ENCODE measurements around the gene RTN4RL2.
A peak's percentile ranks its signal among the peaks of the same experiment; 100 is the strongest.

The RTN4RL2 gene

DNA sequence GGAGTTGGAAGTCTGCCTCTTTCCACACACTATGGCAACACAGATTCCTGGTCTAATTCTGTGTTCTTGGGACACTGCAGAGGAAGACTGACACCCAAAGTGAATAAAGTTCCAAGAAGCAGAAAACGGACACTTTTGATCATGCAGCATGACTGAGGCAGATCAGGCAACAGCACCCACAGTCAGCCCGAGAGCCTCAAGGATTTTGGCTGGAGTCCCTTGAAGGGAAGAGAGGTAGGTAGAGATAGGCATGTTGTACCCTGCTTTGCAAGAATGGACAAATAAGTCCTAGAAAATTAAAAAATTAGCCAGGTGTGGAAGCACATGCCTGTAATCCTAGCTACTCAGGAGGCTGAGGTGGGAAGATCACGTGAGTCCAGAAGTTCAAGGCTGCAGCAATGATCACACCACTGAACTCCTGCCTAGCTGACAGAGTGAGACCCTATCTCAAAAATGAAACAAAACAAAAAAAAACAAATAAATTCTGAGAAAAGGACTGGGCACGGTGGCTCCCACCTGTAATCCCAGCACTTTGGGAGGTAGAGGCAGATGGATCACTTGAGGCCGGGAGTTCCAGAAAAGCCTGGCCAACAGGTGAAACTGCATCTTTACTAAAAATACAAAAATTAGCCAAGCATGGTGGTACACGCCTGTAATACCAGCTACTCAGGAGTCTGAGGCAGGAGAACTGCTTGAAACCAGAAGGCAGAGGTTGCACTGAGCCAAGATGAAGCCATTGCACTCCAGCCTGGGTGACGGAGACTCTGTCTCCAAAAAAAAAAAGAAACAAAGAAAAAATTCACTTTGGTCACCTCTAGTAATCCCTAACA, 48.2 kb downstream of the RTN4RL2 start:
- H3K9me3 ChIP-seq (ENCODE audit: insufficient read depth, low read depth, low read length) = no peaks in the 10 kb centered on the region
- no peaks in the 10 kb centered on the region for H3K36me3 ChIP-seq (ENCODE audit: insufficient read depth, low read length)
- no peak overlapping the region for H3K4me3 ChIP-seq (ENCODE audit: low read length)
- no peak overlapping the region for H3K9ac ChIP-seq (ENCODE audit: low read depth, low read length)
- H3K4me1 ChIP-seq (ENCODE audit: insufficient read depth, low read length) = no peaks in the 10 kb centered on the region
- no peak overlapping the region for H3K27ac ChIP-seq (ENCODE audit: low read depth, low read length)
- 90% methylated on average over 7 of the region's 7 CpGs for WGBS
- H3K27me3 ChIP-seq (ENCODE audit: insufficient read depth, low read length) = peaks cover 4% of the 10 kb centered on the region; the same call in 1 of the 2 replicates

DNA sequence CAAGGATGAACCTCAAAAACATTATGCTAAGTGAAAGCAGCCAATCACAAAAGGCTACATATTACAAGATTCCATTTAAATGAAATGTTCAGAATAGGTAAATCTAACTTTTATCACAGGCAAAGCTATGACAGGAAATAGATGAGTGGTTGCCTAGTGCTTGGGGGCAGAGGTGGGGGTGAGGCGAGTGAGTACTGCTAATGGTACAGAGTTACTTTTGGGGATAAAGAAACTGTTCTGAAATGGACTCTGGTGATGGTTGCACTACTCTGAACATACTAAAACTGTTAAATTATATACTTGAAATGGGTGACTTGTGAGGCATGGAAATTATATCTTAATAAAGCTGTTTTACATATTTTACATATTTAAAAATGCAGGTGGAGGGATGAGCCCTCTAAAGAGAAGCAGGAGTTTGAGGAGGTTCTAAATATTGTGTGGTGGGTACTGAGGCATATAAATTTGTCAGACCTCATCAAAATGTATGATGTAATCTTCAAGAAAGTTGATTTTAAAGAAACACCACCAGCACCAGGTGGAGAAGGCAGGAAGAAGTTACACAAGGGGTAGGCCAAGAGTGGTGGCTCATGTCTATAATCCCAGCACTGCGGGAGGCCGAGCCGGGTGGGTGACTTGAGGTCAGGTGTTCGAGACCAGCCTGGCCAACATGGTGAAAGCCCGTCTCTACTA, 51.6 kb downstream of the RTN4RL2 start:
- Histone ChIP-seq H3K36me3 (ENCODE audit: insufficient read depth, low read length) (no peaks in the 10 kb centered on the region), H3K27me3 (ENCODE audit: insufficient read depth, low read length) (peaks cover 38% of the 10 kb centered on the region), H3K9me3 (ENCODE audit: insufficient read depth, low read depth, low read length) (no peaks in the 10 kb centered on the region), H3K9ac (ENCODE audit: low read depth, low read length) (no peak overlapping the region), H3K27ac (ENCODE audit: low read depth, low read length) (no peak overlapping the region), H3K4me1 (ENCODE audit: insufficient read depth, low read length) (peaks cover 3% of the 10 kb centered on the region; the same call in 1 of the 2 replicates), H3K4me3 (ENCODE audit: low read length) (no peak overlapping the region)
- 91% methylated on average over 6 of the region's 6 CpGs for whole genome bisulfite sequencing

DNA sequence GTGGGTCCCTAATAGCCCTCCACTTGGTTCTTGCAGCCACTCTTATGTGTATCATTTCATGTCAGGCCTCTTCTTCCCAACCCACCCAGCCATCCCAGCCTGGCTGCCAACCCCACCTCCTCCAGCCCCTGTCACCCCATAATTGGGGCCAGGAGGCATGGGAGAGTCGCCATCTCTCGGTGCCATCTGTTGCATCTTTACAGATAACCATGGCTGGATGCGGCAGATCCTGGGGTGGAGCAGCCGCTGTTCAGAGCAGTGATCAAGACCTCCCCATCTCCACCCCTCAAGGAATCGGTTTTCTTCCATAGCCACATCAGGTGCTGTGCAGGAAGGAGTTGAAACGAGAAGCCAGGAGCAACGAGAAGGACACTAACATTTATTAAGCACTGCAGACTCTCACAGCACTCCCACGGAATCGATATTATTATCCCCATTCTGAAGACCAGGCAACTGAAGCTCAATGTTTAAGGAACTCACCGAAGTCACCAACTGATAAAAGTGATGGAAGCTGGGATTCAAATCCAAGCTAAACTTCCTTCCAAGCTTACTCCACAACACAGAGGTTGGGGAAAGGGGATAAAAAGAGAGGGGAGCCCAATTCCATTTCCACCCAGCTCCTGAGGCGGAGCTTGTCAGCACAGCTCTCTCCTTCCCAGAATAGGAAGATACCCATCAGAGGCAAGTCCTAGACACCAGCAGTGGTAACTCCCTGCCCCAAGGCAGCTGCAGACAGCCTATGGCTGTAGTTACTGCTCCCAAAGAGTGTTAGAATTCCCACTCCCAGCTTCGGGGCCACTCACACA, 52.5 kb downstream of the RTN4RL2 start:
- 90% methylated on average over 11 of the region's 12 CpGs for WGBS
- Histone ChIP-seq H3K27me3 (ENCODE audit: insufficient read depth, low read length) (peaks cover 46% of the 10 kb centered on the region), H3K4me1 (ENCODE audit: insufficient read depth, low read length) (peaks cover 3% of the 10 kb centered on the region; the same call in 1 of the 2 replicates), H3K9ac (ENCODE audit: low read depth, low read length) (no peak overlapping the region), H3K9me3 (ENCODE audit: insufficient read depth, low read depth, low read length) (no peaks in the 10 kb centered on the region), H3K4me3 (ENCODE audit: low read length) (0 out of 2 replicates have a peak overlapping the region, but pooled peaks have one; percentile 70), H3K36me3 (ENCODE audit: insufficient read depth, low read length) (no peaks in the 10 kb centered on the region), H3K27ac (ENCODE audit: low read depth, low read length) (no peak overlapping the region)

DNA sequence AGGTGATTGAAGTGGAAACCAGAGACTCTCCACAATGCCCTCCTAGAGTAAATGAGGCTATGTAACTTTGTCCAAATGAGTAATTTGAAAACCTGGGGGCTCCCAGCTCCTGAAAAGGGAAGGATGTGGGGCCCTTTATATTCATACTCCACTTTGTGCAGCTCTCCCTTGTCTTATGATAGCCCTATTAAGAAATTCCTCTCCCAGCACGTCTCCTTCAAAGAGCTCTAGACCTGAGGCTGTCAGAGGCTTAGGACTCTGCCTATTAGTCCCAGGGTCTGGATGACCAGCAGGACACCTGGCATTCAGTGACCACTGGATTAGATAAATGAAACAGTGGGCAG, 53.1 kb downstream of the RTN4RL2 start:
- Histone ChIP-seq H3K4me1 (ENCODE audit: insufficient read depth, low read length) (peaks cover 3% of the 10 kb centered on the region; the same call in 1 of the 2 replicates), H3K9me3 (ENCODE audit: insufficient read depth, low read depth, low read length) (no peaks in the 10 kb centered on the region), H3K4me3 (ENCODE audit: low read length) (peak overlapping the region; percentile 70), H3K36me3 (ENCODE audit: insufficient read depth, low read length) (no peaks in the 10 kb centered on the region), H3K27ac (ENCODE audit: low read depth, low read length) (no peak overlapping the region), H3K9ac (ENCODE audit: low read depth, low read length) (no peak overlapping the region), H3K27me3 (ENCODE audit: insufficient read depth, low read length) (peaks cover 46% of the 10 kb centered on the region)
- WGBS = 38% methylated on average over 1 of the region's 1 CpG

DNA sequence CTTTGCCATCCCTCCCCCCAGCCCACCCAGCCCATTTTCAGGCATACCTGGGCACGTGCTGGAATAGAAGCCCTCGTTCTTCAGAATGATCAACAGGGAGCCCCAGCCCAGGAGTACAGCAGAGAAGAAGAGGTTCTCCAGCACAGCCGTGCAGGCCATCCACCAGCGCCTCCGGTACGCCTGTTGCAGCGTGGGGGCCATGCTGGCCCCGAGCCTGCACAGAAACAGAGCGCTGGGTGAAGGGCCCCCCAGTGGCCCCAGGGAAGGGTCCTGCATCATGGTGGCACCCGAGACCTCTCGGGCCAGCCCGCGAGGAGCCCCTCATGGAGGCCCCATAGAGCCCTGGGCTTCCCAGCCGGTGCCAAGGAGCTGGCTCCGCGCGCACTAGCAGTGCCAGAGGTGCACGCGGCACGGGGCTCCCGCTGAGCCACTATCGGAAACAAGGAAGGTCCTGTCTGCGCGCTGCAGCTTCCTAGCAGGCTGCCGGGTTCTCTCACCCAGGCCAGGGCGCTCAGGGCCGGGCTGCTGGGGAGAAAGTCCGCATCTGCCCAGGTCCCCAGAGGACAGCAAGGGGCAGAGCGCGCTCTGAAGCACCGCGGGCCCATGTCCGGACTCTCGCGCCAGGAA, 53.7 kb downstream of the RTN4RL2 start:
- Histone ChIP-seq H3K9ac (ENCODE audit: low read depth, low read length) (peak overlapping the region; percentile 69), H3K9me3 (ENCODE audit: insufficient read depth, low read depth, low read length) (no peaks in the 10 kb centered on the region), H3K4me3 (ENCODE audit: low read length) (peak overlapping the region; percentile 70), H3K4me1 (ENCODE audit: insufficient read depth, low read length) (peaks cover 3% of the 10 kb centered on the region; the same call in 1 of the 2 replicates), H3K27ac (ENCODE audit: low read depth, low read length) (no peak overlapping the region), H3K27me3 (ENCODE audit: insufficient read depth, low read length) (peaks cover 46% of the 10 kb centered on the region), H3K36me3 (ENCODE audit: insufficient read depth, low read length) (no peaks in the 10 kb centered on the region)
- WGBS = 7% methylated on average over 35 of the region's 35 CpGs

DNA sequence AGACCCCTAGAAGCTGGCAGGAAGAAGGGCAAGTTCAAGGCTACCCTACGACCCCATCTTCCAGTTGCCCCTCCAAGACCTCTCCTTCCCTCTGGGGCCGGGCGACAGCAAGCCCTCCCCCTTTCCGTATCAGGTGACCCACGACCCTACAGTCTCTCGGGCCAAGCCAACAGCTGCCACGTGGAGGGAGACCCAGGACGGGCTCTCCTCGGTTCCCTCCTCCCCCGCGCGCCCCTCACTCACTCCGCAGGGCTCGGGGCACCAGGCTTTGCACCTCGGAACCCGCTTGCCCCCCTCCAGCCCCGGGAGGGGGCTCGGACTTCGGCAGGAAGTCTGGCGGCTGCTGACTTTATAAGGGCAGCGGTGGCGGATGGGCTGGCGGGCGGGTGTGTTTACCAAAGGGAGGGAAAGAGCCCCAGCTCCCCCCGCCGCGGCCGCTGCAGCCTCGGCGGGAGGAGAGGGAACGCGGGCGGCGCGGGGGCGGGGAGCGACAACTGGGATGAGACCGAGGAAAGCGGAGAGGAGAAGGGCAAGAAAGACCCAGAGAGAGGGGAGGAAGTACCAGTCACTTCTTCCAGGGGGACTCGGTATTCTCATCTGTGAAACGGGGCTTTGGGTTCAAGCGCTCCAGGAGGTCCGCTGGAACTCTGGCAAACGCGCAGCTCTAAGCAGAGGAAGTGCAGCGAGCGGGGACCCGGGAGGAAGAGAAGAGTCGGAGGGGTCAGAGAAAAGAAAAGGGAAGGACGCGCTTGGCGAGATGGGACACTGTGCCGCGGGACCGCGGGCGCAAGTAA, 54.4 kb downstream of the RTN4RL2 start:
- peaks cover 46% of the 10 kb centered on the region for H3K27me3 ChIP-seq (ENCODE audit: insufficient read depth, low read length)
- H3K4me1 ChIP-seq (ENCODE audit: insufficient read depth, low read length) = peaks cover 3% of the 10 kb centered on the region; the same call in 1 of the 2 replicates
- peak overlapping the region; percentile 69 for H3K9ac ChIP-seq (ENCODE audit: low read depth, low read length)
- no peaks in the 10 kb centered on the region for H3K36me3 ChIP-seq (ENCODE audit: insufficient read depth, low read length)
- H3K4me3 ChIP-seq (ENCODE audit: low read length) = peak overlapping the region; percentile 70
- under 1% methylated on average over 57 of the region's 57 CpGs for WGBS
- no peaks in the 10 kb centered on the region for H3K9me3 ChIP-seq (ENCODE audit: insufficient read depth, low read depth, low read length)
- H3K27ac ChIP-seq (ENCODE audit: low read depth, low read length) = no peak overlapping the region

DNA sequence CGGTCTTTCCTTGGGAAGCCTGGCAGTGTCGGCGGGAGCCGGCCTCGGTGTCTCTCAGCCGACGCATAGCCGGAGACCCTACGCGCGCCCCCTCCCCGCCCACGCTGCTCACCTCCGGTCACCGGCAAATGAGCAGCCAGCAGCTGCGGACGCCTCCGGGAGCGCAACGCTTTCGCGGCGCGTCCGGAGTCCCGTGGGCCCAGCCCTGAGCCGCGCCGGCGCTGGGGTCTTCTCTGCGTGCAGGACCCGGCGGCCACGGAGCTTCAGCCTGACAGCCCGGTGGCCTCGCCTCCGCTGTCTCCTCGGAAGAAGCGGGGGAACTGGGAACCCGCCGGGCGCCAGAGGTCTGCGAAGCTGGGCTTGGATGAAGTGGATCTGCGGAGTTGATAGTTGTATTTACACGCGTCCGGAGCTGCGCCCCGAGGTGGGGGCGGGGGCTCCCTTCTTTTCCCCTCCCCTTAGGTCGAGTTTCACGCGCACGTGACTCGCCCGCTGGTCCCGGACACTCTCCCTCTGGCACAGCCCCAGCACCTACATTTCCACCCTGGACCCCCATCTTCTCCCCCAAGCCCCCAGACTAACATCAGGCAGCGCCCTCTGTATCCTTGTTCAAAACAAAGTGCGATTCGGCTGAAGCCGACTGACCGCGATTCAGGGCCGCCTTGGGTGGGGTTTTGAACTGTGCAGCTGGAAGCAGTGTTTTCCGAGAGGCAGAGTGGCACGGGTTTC, 55.2 kb downstream of the RTN4RL2 start, which contains the start of gene SLC43A1:
TSS of gene SLC43A1 (minus strand) at position 371 of the 729 bp plus-strand sequence. CDS start 1,591 bp downstream, outside the sequence.
- peaks cover 46% of the 10 kb centered on the region for H3K27me3 ChIP-seq (ENCODE audit: insufficient read depth, low read length)
- H3K9me3 ChIP-seq (ENCODE audit: insufficient read depth, low read depth, low read length) = no peaks in the 10 kb centered on the region
- no peak within 1 kb of the TSS for H3K27ac ChIP-seq (ENCODE audit: low read depth, low read length)
- under 1% methylated on average over 66 of the region's 66 CpGs for WGBS
- H3K36me3 ChIP-seq (ENCODE audit: insufficient read depth, low read length) = no peaks in the 10 kb centered on the region
- H3K4me1 ChIP-seq (ENCODE audit: insufficient read depth, low read length) = peaks cover 3% of the 10 kb centered on the region; the same call in 1 of the 2 replicates
- H3K9ac ChIP-seq (ENCODE audit: low read depth, low read length) = peak within 1 kb of the TSS; percentile 69
- peak within 1 kb of the TSS; percentile 70 for H3K4me3 ChIP-seq (ENCODE audit: low read length)

DNA sequence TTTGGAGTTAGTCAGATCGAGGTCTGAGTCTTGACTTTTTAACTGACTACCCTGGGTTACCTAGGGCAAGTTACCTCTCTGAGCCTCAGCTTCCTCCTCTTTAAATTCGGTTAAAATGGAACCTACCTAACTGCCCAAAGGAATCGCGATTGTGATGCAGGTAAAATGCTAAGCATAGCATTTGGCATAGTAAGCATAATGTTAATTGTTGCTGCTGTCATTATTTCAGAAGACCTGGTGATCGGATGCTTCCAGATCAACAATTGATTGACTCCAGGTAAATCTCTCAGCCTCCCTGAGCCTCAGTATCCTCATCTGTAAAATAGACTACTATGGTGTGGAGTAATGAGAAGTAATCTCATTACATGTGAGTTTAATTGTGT, 55.7 kb downstream of the RTN4RL2 start:
- peaks cover 46% of the 10 kb centered on the region for H3K27me3 ChIP-seq (ENCODE audit: insufficient read depth, low read length)
- peaks cover 3% of the 10 kb centered on the region; the same call in 1 of the 2 replicates for H3K4me1 ChIP-seq (ENCODE audit: insufficient read depth, low read length)
- WGBS = 14% methylated on average over 5 of the region's 5 CpGs
- H3K27ac ChIP-seq (ENCODE audit: low read depth, low read length) = no peak overlapping the region
- no peaks in the 10 kb centered on the region for H3K9me3 ChIP-seq (ENCODE audit: insufficient read depth, low read depth, low read length)
- peak overlapping the region; percentile 70 for H3K4me3 ChIP-seq (ENCODE audit: low read length)
- H3K9ac ChIP-seq (ENCODE audit: low read depth, low read length) = peak overlapping the region; percentile 69; the same call in 1 of the 2 replicates
- H3K36me3 ChIP-seq (ENCODE audit: insufficient read depth, low read length) = no peaks in the 10 kb centered on the region

DNA sequence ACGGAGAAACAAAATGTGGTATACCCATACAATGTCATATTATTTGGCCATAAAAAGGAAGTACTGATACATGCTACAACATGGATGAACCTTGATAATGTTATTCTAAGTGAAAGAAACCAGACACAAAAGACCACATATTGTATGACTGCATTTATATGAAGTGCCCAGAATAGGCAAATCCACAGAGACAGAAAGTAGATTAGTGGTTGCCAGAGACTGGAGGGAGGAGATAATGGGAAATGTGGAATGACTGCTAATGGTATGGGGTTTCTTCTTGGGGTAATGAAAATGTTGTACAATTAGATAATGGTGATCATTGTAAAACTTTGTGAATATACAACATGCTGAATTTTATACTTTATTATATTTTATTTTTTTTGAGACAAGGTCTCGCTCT, 60.8 kb downstream of the RTN4RL2 start:
- Histone ChIP-seq H3K4me3 (ENCODE audit: low read length) (no peak overlapping the region), H3K9ac (ENCODE audit: low read depth, low read length) (no peak overlapping the region), H3K36me3 (ENCODE audit: insufficient read depth, low read length) (no peaks in the 10 kb centered on the region; the same call in 1 of the 2 replicates), H3K27ac (ENCODE audit: low read depth, low read length) (no peak overlapping the region), H3K9me3 (ENCODE audit: insufficient read depth, low read depth, low read length) (no peaks in the 10 kb centered on the region), H3K4me1 (ENCODE audit: insufficient read depth, low read length) (peaks cover 1% of the 10 kb centered on the region; the same call in 1 of the 2 replicates), H3K27me3 (ENCODE audit: insufficient read depth, low read length) (peaks cover 16% of the 10 kb centered on the region)
- 97% methylated on average over 2 of the region's 2 CpGs for WGBS
